Dermis microvascular lymphatic vessel endothelial cell (primary cell): ENCODE results near the gene CRABP2. TPM values are rescaled to one million over a fixed set of nuclear protein-coding genes. Genes with fewer than 3 reads are reported as not detected.

ENCODE experiments used
- DNase-seq, 2 donors: peaks; one replicate each; pipeline versions ENCODE4 v3.0.0 to v3.0.0-alpha.2; 2010; ENCODE audit warnings: low read depth in 2 of 2
- total RNA-seq: library from RNA; depleted of rRNA; stranded (reverse); fragments of >200 nt; gene quantifications from 2 replicates; pipeline ENCODE4 v1.2.1, GENCODE V29; 2014

CRABP2 gene
- total RNA-seq, 1 donor from 2014 or later, result not detected

DNA sequence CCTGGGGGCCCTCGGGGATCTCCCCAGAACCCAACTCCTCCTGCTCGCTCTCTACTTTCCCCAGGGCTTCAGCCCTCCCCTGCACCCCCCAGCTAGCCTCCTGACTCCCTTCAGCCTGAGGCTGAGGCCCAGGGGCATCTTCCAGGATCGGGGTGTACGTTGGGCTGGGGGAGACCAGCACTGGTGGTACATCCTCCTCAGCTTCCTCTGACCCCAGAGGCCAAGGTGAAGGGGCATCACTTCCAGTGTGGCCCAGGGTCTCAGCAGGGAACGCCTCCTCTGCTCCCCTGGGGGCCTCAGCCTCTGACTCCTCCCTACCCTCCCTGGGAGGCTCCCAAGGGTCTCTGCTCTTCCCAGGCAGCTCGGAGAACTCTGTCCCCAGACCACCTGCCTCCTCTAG lies 35.0 kb downstream of the CRABP2 start:
- no peak for DNase-seq

DNA sequence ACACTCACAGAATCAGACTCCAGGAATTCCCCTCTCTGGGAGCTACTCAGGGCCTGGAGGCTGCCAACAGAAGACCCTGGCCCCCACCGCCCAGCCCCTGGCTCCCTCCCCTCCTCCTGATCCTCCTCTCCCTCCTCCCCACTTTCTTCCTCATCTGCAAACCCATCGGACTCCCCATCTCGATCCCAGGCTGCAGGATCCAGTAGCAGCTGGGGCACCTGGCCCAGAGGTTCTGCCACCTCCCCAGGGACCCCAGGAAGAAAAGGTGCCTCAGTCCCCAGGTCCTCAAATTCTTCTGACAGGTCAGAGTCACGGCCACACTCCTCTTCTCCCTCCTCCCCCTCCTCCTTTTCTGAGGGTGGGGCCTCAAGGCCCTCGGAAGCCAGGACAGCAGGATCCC lies 35.6 kb downstream of the CRABP2 start:
- no peak for DNase-seq

DNA sequence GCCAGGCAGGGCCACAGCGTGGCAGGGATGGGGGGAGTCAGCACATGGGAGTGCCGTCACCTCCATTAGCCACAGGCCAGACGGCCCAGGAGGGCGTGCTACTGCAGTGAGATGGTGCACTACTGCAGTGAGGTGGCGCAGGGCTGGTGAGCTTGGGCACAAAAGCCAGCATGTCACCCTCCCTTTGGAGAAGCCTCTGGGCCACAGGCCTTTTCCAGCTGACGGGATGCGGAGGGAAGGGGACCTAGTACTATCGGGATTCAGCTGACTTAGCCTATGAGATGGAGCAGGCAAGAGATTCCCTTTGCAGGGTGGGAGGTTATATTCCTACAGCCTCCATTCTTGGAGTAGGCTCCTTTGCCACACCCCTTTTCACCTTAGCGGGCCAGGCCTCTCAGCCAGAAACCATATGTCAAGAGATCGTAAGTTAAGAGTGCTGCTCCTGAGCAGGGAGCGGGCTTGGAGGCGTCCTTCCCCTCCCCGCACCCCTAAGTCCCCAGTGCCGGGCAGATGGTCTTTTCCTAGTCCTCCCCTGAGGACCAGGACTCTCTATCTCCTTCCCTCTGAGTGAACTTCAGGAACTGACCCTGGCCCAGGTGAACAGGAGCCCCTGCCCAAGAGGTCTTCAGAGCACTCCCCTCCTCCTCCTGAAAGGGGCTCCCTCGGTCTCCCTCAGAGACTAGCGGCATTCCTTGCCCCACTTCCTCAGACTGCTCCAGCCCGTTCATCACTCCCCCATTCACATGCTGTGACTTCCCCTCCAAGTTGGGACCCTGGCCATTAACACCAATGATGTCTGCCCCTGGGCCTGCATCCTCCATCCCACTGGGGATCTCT lies 36.4 kb downstream of the CRABP2 start:
- DNase-seq, result no peak

GRCh38 chr1:156667968-156668709 lies 37.2 kb downstream of the CRABP2 start:
- DNase-seq, result no peak

GRCh38 chr1:156667610-156667967 lies 37.8 kb downstream of the CRABP2 start:
- DNase-seq, result no peak

GRCh38 chr1:156666862-156667609 lies 38.3 kb downstream of the CRABP2 start:
- no peak for DNase-seq

DNA sequence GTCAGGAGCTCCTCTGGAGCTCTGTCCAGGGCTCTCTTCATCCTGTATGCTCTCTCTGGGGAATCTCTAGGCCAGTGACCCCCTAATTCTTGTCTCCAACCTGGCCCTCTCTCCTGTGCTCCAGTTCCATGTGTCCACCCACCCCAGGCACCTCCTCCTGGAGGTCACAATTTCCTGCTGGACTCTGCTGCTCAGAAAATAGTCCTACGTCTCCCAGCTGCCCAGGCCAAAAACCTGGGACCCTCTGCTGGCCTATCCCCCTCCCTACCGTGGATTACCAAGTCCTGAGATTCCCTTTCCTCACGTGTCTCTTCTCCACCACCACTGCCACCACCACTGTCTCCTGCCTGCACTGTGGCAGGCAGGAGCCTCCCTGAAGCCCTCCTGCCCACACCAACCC lies 39.8 kb downstream of the CRABP2 start:
- no peak for DNase-seq

GRCh38 chr1:156664767-156665411 lies 40.5 kb downstream of the CRABP2 start:
- peak in 1 of 2 donors; percentile 17 for DNase-seq

DNA sequence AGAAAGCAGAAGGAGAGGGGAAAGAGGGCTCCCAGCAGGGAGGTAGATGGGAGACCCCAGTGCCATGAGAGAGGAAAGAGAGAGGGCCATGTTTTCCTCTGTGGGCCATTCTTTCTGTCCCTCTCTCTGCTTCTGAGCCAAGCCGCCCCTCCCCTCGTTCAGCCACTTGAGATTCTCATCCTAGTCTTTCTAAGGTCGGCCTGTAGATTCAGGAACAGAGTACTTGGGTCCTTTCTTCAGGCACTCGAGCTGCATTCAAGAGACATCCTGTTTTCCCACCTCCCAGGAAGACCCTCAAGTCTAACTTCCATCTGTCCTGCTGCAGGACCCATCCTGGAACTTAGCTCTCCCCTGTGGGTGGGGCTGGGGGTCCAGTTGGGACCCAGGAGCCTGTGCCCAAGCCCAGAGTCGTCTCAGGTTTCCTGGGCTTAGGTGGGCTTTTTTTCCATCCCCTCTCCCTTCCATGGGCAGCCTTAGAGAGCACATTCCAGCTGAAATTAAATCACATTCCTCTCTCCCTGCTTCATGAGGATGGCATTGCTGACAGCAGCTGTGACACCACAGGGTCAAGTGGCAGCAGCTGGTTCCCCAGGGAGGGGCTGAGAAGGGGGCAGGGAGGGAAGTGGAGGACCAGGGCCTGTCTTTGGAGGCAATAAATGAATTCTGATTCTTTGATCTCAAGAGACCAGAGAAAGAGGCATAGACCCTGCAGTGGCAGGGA lies 41.2 kb downstream of the CRABP2 start:
- DNase-seq, result no peak

DNA sequence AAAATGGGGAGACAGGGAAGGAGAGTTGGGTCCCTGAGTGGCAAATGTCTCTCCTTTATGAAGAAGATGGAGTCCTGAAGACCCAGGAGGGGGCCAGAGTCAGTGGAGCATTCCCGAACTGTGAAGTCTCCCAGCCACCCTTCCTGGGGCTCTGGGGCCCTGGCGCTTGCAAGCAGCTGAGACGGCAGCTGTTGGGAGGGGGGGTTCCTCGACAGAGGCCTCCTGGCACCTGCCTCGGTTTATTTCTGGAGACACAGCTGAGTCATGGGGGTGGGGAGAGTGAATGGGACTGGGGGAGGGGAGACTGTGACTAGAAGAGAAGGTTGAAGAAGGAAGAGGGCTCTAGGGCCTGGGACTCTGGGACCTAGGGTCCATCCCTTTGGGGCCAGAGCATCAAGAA lies 42.2 kb downstream of the CRABP2 start:
- peak in 1 of 2 donors; percentile 24 for DNase-seq

DNA sequence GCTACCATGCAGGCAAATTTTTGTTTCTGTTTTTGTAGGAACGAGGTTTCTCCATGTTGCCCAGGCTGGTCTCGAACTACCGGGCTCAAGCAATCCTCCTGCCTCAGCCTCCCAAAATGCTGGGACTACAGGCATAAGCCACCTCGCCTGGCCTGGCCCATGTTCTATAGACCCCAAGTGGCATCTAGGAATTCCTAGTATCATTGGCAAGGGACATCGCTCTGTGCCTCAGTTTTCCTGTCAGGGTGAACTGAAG lies 42.7 kb downstream of the CRABP2 start:
- DNase-seq, result no peak

GRCh38 chr1:156662005-156662799 lies 43.2 kb downstream of the CRABP2 start:
- DNase-seq, result peak in 1 of 2 donors; percentile 29

- DNase-seq, result no peak
Measured at GRCh38 chr1:156660752-156661112, 44.7 kb downstream of the CRABP2 start.

GRCh38 chr1:156659988-156660751 lies 45.2 kb downstream of the CRABP2 start:
- DNase-seq, result peak; percentile 91 to 96

GRCh38 chr1:156659661-156659987 lies 45.8 kb downstream of the CRABP2 start:
- no peak for DNase-seq

DNA sequence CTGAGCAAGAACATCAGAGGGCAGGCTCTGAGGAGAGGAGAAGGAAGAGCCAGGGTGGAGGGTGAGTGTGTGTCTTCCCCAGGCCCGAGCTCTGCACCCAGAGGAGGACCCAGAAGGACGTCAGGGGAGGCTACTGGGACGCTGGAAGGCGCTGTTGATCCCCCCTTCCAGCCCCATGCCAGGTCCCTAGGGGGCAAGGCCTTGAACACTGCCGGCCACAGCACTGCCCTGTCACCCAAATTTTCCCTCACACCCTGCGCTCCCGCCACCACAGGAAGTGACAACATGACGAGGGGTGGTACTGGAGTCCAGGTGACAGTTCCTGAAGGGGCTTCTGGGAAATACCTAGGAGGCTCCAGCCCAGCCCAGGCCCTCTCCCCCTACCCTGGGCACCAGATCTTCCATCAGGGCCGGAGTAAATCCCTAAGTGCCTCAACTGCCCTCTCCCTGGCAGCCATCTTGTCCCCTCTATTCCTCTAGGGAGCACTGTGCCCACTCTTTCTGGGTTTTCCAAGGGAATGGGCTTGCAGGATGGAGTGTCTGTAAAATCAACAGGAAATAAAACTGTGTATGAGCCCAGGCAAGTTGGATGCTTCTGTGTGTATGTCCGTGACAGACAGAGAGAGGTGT lies 46.3 kb downstream of the CRABP2 start:
- DNase-seq, result no peak

DNA sequence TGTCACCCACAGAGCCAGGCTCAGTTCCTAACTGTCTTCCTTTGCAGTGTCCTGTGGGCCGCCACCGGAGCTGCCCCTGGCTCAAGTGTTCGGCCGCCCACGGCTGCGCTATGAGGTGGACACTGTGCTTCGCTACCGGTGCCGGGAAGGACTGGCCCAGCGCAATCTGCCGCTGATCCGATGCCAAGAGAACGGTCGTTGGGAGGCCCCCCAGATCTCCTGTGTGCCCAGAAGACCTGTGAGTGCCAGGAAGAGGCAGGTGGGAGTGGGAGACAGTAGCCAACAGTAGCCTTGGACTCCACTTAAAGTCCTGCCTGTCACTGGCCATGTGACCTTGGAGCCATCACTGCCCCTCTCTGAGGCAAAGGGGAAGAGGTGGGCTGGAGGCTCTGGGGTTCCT lies 46.9 kb downstream of the CRABP2 start:
- DNase-seq, result no peak

GRCh38 chr1:156657741-156658319 lies 47.6 kb downstream of the CRABP2 start:
- no peak for DNase-seq
